Measurements from ENCODE around the gene TMEM143.

DNA sequence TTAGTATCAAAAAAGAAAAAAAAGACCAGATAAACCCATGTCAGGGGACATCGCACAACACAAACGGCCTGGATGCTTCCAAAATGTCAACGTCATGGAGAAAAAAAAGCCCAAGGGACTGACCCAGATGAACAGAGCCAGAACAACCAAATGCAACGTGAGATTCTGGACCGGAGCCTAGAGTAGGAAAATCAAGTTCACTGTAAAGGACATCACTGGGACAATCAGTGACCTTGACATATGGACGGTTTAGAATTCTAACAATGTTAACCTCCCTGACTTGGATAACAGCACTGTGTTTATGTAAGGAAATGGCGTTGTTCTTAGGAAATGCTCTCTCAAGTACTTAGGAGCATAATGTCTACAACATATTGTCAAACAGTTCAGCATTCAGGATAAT is 53.5 kb downstream of the TMEM143 start:
- TF ChIP-seq, protein P1, sequence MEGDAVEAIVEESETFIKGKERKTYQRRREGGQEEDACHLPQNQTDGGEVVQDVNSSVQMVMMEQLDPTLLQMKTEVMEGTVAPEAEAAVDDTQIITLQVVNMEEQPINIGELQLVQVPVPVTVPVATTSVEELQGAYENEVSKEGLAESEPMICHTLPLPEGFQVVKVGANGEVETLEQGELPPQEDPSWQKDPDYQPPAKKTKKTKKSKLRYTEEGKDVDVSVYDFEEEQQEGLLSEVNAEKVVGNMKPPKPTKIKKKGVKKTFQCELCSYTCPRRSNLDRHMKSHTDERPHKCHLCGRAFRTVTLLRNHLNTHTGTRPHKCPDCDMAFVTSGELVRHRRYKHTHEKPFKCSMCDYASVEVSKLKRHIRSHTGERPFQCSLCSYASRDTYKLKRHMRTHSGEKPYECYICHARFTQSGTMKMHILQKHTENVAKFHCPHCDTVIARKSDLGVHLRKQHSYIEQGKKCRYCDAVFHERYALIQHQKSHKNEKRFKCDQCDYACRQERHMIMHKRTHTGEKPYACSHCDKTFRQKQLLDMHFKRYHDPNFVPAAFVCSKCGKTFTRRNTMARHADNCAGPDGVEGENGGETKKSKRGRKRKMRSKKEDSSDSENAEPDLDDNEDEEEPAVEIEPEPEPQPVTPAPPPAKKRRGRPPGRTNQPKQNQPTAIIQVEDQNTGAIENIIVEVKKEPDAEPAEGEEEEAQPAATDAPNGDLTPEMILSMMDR (conservative IDR thresholded peaks at IDR 0.05; ENCODE audit: low read depth, low read length): no peak
- TF ChIP-seq EZH2 (IDR thresholded peaks at IDR 0.05; ENCODE audit: borderline replicate concordance, low read depth, low read length, poor library complexity, severe bottlenecking): no peak

Measured in A673 (cell line).